Testis (tissue), 3 donors: ENCODE results near the gene TDRD9. TPM values are rescaled to one million over a fixed set of nuclear protein-coding genes. Genes with fewer than 3 reads are reported as not detected.

Experiments used
- DNase-seq: peaks from one replicate; pipeline ENCODE4 v3.0.0-alpha.2; 2019
- H3K27ac ChIP-seq, 2 donors: fragments of 200-600 bp; sonication (generic); one replicate each; pipeline ENCODE4 v1.5.1; 2019
- H3K27me3 ChIP-seq: fragments of 200-600 bp; sonication (generic); one replicate; pipeline ENCODE4 v1.5.1; 2019
- H3K36me3 ChIP-seq: fragments of 200-600 bp; sonication (generic); one replicate; pipeline ENCODE4 v1.5.1; 2017; ENCODE audit warnings: low read depth; ENCODE audit errors: missing control alignments
- H3K4me1 ChIP-seq: fragments of 200-600 bp; sonication (generic); one replicate; pipeline ENCODE4 v1.5.1; 2019
- H3K4me3 ChIP-seq, 2 donors: fragments of 200-600 bp; sonication (generic); one replicate each; pipeline ENCODE4 v1.5.1; 2017 to 2019
- H3K9me3 ChIP-seq: fragments of 200-600 bp; sonication (generic); one replicate; pipeline ENCODE4 v1.5.1; 2017
- CTCF ChIP-seq, 3 experiments: fragments of 450-650 bp in 2 of 3; fragments of 200-600 bp in 1 of 3; sonication (generic) in 1 of 3; IDR thresholded peaks; one replicate each; pipeline ENCODE4 v1.5.1; 2016 to 2019; ENCODE audit warnings: antibody characterized with exemption in 3 of 3, mild to moderate bottlenecking in 2 of 3, moderate library complexity in 1 of 3
- POLR2A ChIP-seq: fragments of 450-650 bp; IDR thresholded peaks from one replicate; pipeline ENCODE4 v1.6.1; 2017; ENCODE audit warnings: antibody characterized with exemption, mild to moderate bottlenecking, moderate library complexity
- WGBS, 2 donors: methylation state at CpG; one replicate each; pipeline ENCODE4 v1.1.5; 2018; 5-methylcytosine and 5-hydroxymethylcytosine counted together
- intact Hi-C: fragments of 100-400 bp; cut with DNase I; formaldehyde crosslinking; loops from one replicate; pipeline ENCODE4 v1.15.1; 2023; ENCODE audit warnings: low total_unique reads
- polyA plus RNA-seq: library from polyadenylated mRNA; stranded (reverse); fragments of 350-450 nt; fragmentation: Illumina TruSeq; extraction: RNeasy Lipid Tissue Mini Kit (QIAGEN cat#74804); gene quantifications from one replicate; pipeline ENCODE4 v1.2.3, GENCODE V29; 2014; ENCODE audit warnings: low read depth, low replicate concordance; ENCODE audit not compliant: insufficient read depth
- total RNA-seq, 2 donors: library from RNA; depleted of rRNA; stranded (reverse); fragments of >200 nt; gene quantifications; one replicate each; pipeline ENCODE4 v1.2.3, GENCODE V29; 2016

TDRD9 gene
- total and polyA plus RNA-seq, 3 donors from 2014 or later: 41.8 to 72.8 (median 68.5) TPM

- no peaks in the 10 kb centered on the region for H3K9me3 ChIP-seq
- H3K36me3 ChIP-seq: no peaks in the 10 kb centered on the region
- no peaks in the 10 kb centered on the region for H3K27me3 ChIP-seq
- H3K27ac ChIP-seq: no peak overlapping the region
- DNase-seq: peak; percentile 86
- intact Hi-C loops: loop anchor here (10.0 kb wide), 1 partner anchor 106 kb away; no protein-coding TSS in a partner anchor
- H3K4me3 ChIP-seq: no peak overlapping the region
- peaks cover 6% of the 10 kb centered on the region for H3K4me1 ChIP-seq
- TF ChIP-seq CTCF (IDR thresholded peaks at IDR 0.05) (peak; percentile 65 to 77 (median 71)), POLR2A (no peak)
- 37 to 44% methylated on average over 20 of the region's 20 CpGs for WGBS, 2 donors
Observed at GRCh38 chr14:103910262-103910935, 17.9 kb upstream of the TDRD9 start.

GRCh38 chr14:103910984-103911383 is 17.3 kb upstream of the TDRD9 start:
- H3K9me3 ChIP-seq: no peaks in the 10 kb centered on the region
- H3K27ac ChIP-seq: no peak overlapping the region
- no peak overlapping the region for H3K4me3 ChIP-seq
- DNase-seq: no peak
- intact Hi-C loops: loop anchor here (10.0 kb wide), 1 partner anchor 106 kb away; no protein-coding TSS in a partner anchor
- no peaks in the 10 kb centered on the region for H3K27me3 ChIP-seq
- 83 to 100% methylated on average over 3 to 6 of the region's 6 CpGs for WGBS, 2 donors
- H3K4me1 ChIP-seq: peaks cover 6% of the 10 kb centered on the region
- TF ChIP-seq CTCF (IDR thresholded peaks at IDR 0.05) (no peak), POLR2A (no peak)
- no peaks in the 10 kb centered on the region for H3K36me3 ChIP-seq

GRCh38 chr14:103915616-103916015 is 12.6 kb upstream of the TDRD9 start:
- no peak overlapping the region for H3K4me3 ChIP-seq
- no peaks in the 10 kb centered on the region for H3K27me3 ChIP-seq
- intact Hi-C loops: loop anchor here (10.0 kb wide), 1 partner anchor 111 kb away; no protein-coding TSS in a partner anchor
- H3K36me3 ChIP-seq: no peaks in the 10 kb centered on the region
- no peaks in the 10 kb centered on the region for H3K9me3 ChIP-seq
- WGBS, 2 donors: 93 to 94% methylated on average over 6 of the region's 6 CpGs
- DNase-seq: no peak
- no peak for TF ChIP-seq POLR2A
- no peak for TF ChIP-seq CTCF (IDR thresholded peaks at IDR 0.05)
- H3K4me1 ChIP-seq: peaks cover 4% of the 10 kb centered on the region
- H3K27ac ChIP-seq: no peak overlapping the region

- TF ChIP-seq CTCF (IDR thresholded peaks at IDR 0.05) (no peak), POLR2A (no peak)
- Histone ChIP-seq H3K4me3 (no peak overlapping the region), H3K4me1 (peaks cover 6% of the 10 kb centered on the region), H3K27me3 (no peaks in the 10 kb centered on the region), H3K27ac (no peak overlapping the region), H3K36me3 (no peaks in the 10 kb centered on the region), H3K9me3 (no peaks in the 10 kb centered on the region)
- intact Hi-C loops: loop anchor here (10.0 kb wide), 1 partner anchor 112 kb away; no protein-coding TSS in a partner anchor
- 68 to 76% methylated on average over 14 of the region's 14 CpGs for WGBS, 2 donors
- DNase-seq: no peak
Observed at GRCh38 chr14:103916636-103917262, 11.5 kb upstream of the TDRD9 start.
